HTR-8/SVneo (cell line): ENCODE results near the gene MLF2.
A peak's percentile ranks its signal among the peaks of the same experiment; 100 is the strongest.
"Not testable (repeated sequence)": the region's sequence is repeated elsewhere in the genome, so short reads cannot be mapped to it uniquely, and the experiment has no call there.

Experiments used
- DNase-seq: peaks from one replicate; pipeline ENCODE4 v3.0.0; 2011; ENCODE audit warnings: low spot score, mixed read lengths; ENCODE audit not compliant: insufficient read length
- FAIRE-seq: peaks from 2 replicates; lab custom pipeline; 2011; peaks lifted over from hg19 to GRCh38; lab: Jason Lieb, UNC

MLF2 gene

GRCh38 chr12:6766651-6767349 lies 13.9 kb upstream of the MLF2 start:
- DNase-seq (peak; percentile 72), FAIRE-seq (peak; percentile 89)

- FAIRE-seq (peak; percentile 95), DNase-seq (peak; percentile 90)
Observed at GRCh38 chr12:6765634-6766581, 13.0 kb upstream of the MLF2 start, which contains the start of gene PTMS. Gene PTMS, plus strand, starts transcription at chr12:6766363. Its CDS starts 343 bp downstream, at chr12:6766706.

- no peak for DNase-seq
- FAIRE-seq = no peak
Observed at GRCh38 chr12:6765048-6765633, 12.2 kb upstream of the MLF2 start.

GRCh38 chr12:6764011-6764828 lies 11.3 kb upstream of the MLF2 start:
- peak; percentile 99 for DNase-seq
- peak; percentile 99 for FAIRE-seq

- no peak for FAIRE-seq
- no peak for DNase-seq
Observed at GRCh38 chr12:6763380-6763779, 10.4 kb upstream of the MLF2 start.

GRCh38 chr12:6759741-6760140 lies 6.8 kb upstream of the MLF2 start:
- DNase-seq = no peak
- no peak for FAIRE-seq

GRCh38 chr12:6758506-6759095 lies 5.7 kb upstream of the MLF2 start:
- FAIRE-seq = no peak
- DNase-seq = no peak

GRCh38 chr12:6757028-6757690 lies 4.2 kb upstream of the MLF2 start:
- FAIRE-seq (no peak), DNase-seq (no peak)

GRCh38 chr12:6754411-6754810 lies 1.5 kb upstream of the MLF2 start:
- DNase-seq (no peak), FAIRE-seq (no peak)

GRCh38 chr12:6753772-6754356 lies 923 bp upstream of the MLF2 start:
- DNase-seq (no peak), FAIRE-seq (no peak)

GRCh38 chr12:6752167-6752920 lies 597 bp downstream of the MLF2 start:
- peak; percentile 9 for FAIRE-seq
- peak; percentile 71 for DNase-seq

GRCh38 chr12:6751767-6752166 lies 1.2 kb downstream of the MLF2 start:
- DNase-seq = no peak
- peak; percentile 90 for FAIRE-seq

- DNase-seq = no peak
- no peak for FAIRE-seq
Observed at GRCh38 chr12:6750506-6750905, 2.4 kb downstream of the MLF2 start.

- FAIRE-seq = no peak
- no peak for DNase-seq
Observed at GRCh38 chr12:6748761-6749160, 4.2 kb downstream of the MLF2 start.

GRCh38 chr12:6747216-6747615 lies 5.7 kb downstream of the MLF2 start:
- peak; percentile 40 for FAIRE-seq
- no peak for DNase-seq

- DNase-seq (no peak), FAIRE-seq (no peak)
Observed at GRCh38 chr12:6745741-6746525, 7.0 kb downstream of the MLF2 start.

GRCh38 chr12:6743300-6743699 lies 9.6 kb downstream of the MLF2 start:
- not testable (repeated sequence) for FAIRE-seq, DNase-seq
